Stimulated activated CD4-positive, alpha-beta T cell treated with anti-CD3 and anti-CD28 coated beads, TNF-alpha, amount 100 ng/mL, for 24 hours (primary cell): ENCODE measurements around the gene TBCK.

Source experiments
- DNase-seq, 3 experiments: peaks; one replicate each; pipeline ENCODE4 v3.0.0-alpha.2; 2020; ENCODE audit warnings: low read depth in 3 of 3

TBCK gene

GRCh38 chr4:106041294-106042002, 274.6 kb downstream of the TBCK start:
- DNase-seq = no peak

DNA sequence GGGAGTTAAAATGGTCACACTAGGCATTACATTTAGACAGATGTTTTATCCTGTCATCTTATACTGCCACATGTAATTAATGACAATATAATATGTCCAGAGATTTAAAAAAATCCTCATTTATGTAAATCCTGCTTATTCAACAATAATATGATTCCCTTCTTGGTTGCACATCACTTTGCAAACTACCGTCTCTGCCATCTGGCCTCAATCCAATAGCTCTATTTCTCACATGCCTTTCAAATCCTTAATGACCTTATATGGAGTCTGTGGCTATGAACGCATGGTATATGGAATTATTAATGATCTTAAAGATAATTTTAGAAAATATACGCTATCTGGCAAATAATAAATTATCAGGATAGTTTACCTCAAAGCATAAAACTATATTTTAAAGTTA, 276.2 kb downstream of the TBCK start:
- no peak for DNase-seq

DNA sequence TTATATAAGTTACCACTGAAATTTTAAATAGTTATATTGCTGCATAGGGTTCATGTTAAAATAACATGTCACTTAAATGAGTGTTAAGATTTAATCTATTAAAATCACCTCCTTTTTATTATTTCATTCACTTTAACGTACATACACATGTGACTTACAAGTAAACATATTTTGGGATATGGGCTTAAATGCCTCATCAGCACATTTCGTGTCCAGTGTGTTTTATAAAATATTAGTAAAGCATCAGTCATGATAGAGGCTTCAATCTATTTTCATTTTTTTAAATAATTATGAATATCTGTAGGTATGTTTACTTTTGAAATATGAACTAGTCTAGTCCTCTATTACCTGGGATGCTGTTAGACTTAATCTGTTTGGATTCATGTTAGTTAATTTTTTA, 277.1 kb downstream of the TBCK start:
- no peak for DNase-seq

- no peak for DNase-seq
Measured at GRCh38 chr4:106038012-106038411, 278.0 kb downstream of the TBCK start.

GRCh38 chr4:106036848-106037247, 279.2 kb downstream of the TBCK start:
- no peak for DNase-seq

GRCh38 chr4:106036334-106036733, 279.7 kb downstream of the TBCK start:
- no peak for DNase-seq

- DNase-seq = no peak
Measured at GRCh38 chr4:106035204-106035603, 280.8 kb downstream of the TBCK start.

DNA sequence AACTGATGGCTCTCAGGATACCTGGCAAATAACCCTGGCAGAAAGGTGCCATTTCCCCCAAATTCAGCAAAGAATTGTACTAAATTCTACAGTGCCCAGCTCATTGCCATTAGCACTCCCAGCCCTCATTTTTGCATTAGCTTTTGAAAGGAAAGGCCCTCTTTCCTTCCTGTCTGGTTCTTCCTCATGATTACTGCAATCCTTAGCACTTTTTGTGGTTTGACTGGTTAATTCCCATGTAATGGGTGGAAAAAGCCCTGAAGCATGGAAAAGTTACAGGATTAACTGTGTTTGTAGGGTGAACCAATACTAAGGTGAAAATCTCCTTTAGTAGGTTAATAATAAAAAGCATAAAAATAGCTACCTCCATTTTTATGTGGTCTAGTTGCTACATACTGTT, 281.3 kb downstream of the TBCK start:
- DNase-seq = no peak

- DNase-seq = no peak
Measured at GRCh38 chr4:106034220-106034619, 281.8 kb downstream of the TBCK start.

DNA sequence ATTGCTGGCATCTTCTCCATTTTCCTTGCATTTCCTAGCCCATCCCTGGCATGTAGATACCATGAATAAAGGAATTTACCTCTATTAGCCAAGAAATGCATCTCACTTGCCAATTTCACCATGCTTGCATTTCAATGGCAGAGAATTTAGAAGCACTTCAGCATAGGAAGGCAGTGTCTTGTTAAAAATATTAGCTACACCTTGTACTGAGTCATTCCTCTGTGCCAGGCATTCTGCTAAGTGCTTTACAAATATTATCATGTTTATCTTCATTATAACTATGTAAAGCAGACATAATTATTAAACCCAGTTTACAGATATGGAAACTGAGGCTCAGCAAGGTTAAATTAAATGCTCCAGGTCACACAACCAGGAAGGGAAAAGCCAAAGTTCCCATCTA, 282.5 kb downstream of the TBCK start:
- no peak for DNase-seq

- no peak for DNase-seq
Measured at GRCh38 chr4:106032851-106033286, 283.1 kb downstream of the TBCK start.

GRCh38 chr4:106022454-106022853, 293.6 kb downstream of the TBCK start:
- DNase-seq = no peak

GRCh38 chr4:106021737-106022410, 294.1 kb downstream of the TBCK start:
- DNase-seq = no peak

- DNase-seq = no peak
Measured at GRCh38 chr4:106019771-106020170, 296.2 kb downstream of the TBCK start.

DNA sequence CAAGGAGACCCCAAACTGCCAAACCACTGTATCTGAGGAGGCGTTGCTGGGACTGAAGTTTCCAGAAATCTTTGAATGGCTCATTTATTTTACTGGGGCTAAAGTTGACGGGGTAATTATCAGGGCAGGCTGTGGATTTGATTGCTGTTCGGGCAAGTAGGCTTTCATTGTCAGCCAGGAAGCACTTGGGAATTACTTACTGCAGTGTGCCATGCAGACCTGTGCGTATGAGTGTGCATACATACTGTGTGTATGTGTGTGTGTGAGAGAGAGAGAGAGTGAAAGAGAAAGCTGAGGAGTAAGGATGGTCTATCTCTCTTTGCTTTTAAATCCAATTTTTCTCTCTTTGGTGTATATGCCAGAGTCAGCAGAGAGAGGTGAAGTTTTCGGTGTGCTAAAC, 298.0 kb downstream of the TBCK start:
- DNase-seq = no peak

- DNase-seq = no peak
Measured at GRCh38 chr4:106011387-106011786, 304.6 kb downstream of the TBCK start.

DNA sequence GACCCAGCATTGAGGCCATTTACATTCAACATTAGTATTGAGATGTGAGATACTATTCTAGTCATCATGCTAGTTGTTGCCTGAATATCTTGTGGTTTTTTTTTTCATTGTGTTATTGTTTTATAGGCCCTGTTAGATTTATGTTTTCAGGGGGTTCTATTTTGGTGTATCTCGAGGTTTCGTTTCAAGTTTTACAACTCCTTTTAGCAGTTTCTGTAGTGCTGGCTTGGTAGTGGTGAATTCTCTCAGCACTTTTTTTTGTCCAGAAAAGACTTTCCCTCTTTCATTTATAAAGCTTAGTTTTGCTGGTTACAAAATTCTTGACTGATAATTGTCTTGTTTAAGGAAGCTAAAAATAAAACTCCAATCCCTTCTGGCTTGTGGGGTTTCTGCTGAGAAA, 305.2 kb downstream of the TBCK start:
- no peak for DNase-seq

- no peak for DNase-seq
Measured at GRCh38 chr4:106002994-106003393, 313.0 kb downstream of the TBCK start.

- DNase-seq = no peak
Measured at GRCh38 chr4:105998171-105999063, 317.6 kb downstream of the TBCK start.

DNA sequence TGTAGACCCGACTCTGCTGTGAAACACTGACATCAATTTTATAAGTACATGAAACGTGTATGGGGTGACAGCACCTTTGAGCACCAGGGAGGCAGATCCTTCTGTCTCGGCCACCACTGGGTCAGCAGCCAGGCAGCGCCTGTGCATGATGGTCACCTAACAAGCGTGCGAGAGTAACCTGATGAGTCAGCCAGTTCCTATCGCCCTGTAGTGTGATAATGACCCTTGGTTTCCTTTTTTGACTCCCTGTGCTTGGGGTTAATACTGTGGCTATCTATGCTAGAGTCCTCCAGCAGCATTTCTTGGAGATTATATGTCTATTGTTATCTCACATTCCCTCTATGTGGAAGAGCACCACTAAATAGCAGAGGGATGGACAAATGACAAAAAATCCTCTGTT, 319.2 kb downstream of the TBCK start:
- no peak for DNase-seq

DNA sequence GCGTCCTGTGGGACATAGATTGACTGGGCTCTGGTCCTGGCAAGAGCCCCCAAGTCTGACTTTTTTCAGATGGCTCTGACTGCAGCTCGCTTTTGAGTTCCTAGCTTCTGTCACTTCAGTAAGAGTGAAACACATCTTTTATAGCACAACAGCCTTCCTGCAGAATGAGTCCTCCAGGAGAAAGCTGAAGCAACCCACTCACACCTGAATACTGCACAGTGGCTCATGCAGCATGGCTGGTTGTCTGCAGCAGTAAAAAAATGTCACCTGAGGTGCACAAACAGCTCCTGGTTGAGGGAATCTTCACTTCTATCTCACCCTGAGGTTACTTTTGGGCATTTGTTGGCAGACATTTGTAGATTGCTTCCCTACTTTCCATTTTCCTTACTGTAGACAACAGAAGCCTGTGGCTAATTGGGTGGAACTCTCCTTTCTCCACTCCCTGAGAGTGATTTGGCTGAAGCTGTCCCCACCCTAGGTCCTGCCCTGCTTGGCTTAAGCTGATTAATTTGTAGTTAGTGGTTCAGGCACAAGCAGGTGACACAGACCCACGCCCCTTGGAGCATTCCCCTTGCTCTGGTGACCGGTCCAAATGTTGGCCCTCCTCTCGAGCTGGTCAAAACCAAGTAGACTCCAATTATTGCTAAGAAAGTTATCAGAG, 321.0 kb downstream of the TBCK start:
- no peak for DNase-seq

GRCh38 chr4:105994061-105994460, 321.9 kb downstream of the TBCK start:
- DNase-seq = no peak
